Tibial artery (tissue), 4 donors: ENCODE data around the gene WFDC12.
"Not testable (repeated sequence)": the region's sequence is repeated elsewhere in the genome, so short reads cannot be mapped to it uniquely, and the experiment has no call there.

Experiments
- DNase-seq, 2 donors: peaks; one replicate each; pipeline ENCODE4 v3.0.0-alpha.2; 2019
- H3K27ac ChIP-seq, 2 donors: fragments of 200-600 bp; sonication (generic) in 1 of 2; 1 replicate in 1 of 2; 2 replicates in 1 of 2; pipeline ENCODE4 v1.5.1; 2018 to 2019; ENCODE audit warnings: mild to moderate bottlenecking in 1 of 2
- H3K27me3 ChIP-seq, 2 donors: fragments of 200-600 bp; sonication (generic) in 1 of 2; one replicate each; pipeline versions ENCODE4 v1.5.1 to v1.6.0; 2016 to 2019
- H3K36me3 ChIP-seq, 3 donors: fragments of 200-600 bp; sonication (generic) in 2 of 3; one replicate each; pipeline ENCODE4 v1.5.1; 2016 to 2019; ENCODE audit warnings: mild to moderate bottlenecking in 2 of 3
- H3K4me1 ChIP-seq, 4 donors: fragments of 200-600 bp; sonication (generic) in 2 of 4; 1 replicate in 3 of 4; 2 replicates in 1 of 4; pipeline ENCODE4 v1.5.1; 2016 to 2019
- H3K4me3 ChIP-seq, 2 donors: fragments of 200-600 bp; sonication (generic) in 1 of 2; 1 replicate in 1 of 2; 2 replicates in 1 of 2; pipeline ENCODE4 v1.5.1; 2018 to 2019; ENCODE audit warnings: mild to moderate bottlenecking in 2 of 2
- H3K9me3 ChIP-seq, 3 donors: fragments of 200-600 bp; sonication (generic) in 1 of 3; one replicate each; pipeline ENCODE4 v1.5.1; 2016 to 2019
- intact Hi-C: fragments of 100-400 bp; cut with DNase I; formaldehyde crosslinking; loops from one replicate; pipeline ENCODE4 v1.15.0; 2023; ENCODE audit warnings: low total_unique reads
- TF ChIP-seq, protein P1 (sequence below), 2 experiments: fragments of 200-600 bp in 1 of 2; fragments of 450-650 bp in 1 of 2; IDR thresholded peaks; one replicate each; pipeline ENCODE4 v1.5.1; 2017 to 2019; ENCODE audit warnings: antibody characterized with exemption in 2 of 2, mild to moderate bottlenecking in 1 of 2, moderate library complexity in 1 of 2

Gene WFDC12

DNA sequence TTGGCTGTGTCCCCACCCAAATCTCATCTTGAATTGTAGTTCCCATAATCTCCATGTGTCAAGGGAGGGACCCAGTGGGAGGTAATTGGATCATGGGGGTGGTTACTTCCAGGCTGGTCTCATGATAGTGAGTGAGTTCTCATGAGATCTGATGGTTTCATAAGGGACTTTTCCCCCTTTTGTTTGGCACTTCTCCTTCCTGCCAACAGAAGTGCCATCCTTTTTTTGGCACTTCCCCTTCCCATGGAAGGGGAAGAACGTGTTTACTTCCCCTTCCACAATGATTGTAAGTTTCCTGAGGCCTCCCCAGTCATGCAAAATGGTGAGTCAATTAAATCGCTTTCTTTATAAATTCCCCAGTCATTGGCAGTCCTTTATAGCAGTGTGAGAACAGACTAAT lies 32.4 kb upstream of the WFDC12 start:
- peaks cover 0 to 3% (median 0%) of the 10 kb centered on the region in 3 donors for H3K9me3 ChIP-seq
- H3K27ac ChIP-seq, result no peak overlapping the region
- no peaks in the 10 kb centered on the region for H3K36me3 ChIP-seq
- TF ChIP-seq, protein P1, sequence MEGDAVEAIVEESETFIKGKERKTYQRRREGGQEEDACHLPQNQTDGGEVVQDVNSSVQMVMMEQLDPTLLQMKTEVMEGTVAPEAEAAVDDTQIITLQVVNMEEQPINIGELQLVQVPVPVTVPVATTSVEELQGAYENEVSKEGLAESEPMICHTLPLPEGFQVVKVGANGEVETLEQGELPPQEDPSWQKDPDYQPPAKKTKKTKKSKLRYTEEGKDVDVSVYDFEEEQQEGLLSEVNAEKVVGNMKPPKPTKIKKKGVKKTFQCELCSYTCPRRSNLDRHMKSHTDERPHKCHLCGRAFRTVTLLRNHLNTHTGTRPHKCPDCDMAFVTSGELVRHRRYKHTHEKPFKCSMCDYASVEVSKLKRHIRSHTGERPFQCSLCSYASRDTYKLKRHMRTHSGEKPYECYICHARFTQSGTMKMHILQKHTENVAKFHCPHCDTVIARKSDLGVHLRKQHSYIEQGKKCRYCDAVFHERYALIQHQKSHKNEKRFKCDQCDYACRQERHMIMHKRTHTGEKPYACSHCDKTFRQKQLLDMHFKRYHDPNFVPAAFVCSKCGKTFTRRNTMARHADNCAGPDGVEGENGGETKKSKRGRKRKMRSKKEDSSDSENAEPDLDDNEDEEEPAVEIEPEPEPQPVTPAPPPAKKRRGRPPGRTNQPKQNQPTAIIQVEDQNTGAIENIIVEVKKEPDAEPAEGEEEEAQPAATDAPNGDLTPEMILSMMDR (IDR thresholded peaks at IDR 0.05), result no peak
- H3K27me3 ChIP-seq, result no peaks in the 10 kb centered on the region
- intact Hi-C loops, result no loop called here
- no peak overlapping the region for H3K4me3 ChIP-seq
- no peaks in the 10 kb centered on the region for H3K4me1 ChIP-seq
- DNase-seq, result no peak

DNA sequence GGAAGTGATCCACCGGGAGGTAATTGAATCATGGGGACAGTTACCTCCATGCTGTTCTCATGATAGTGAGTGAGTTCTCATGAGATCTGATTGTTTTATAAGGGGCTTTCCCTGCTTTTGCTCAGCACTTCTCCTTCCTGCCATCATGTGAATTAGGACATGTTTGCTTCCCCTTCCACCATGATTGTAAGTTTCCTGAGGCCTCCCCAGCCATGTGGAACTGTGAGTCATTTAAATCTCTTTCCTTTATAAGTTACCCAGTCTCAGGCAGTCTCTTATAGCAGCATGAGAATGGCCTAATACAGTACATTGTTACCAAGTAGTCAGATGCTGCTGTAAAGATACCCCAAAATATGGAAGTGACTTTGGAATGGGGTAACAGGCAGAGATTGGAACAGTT lies 30.5 kb upstream of the WFDC12 start:
- H3K9me3 ChIP-seq, intact Hi-C loops, H3K27me3 ChIP-seq, H3K4me1 ChIP-seq, H3K36me3 ChIP-seq, H3K4me3 ChIP-seq, DNase-seq, H3K27ac ChIP-seq: not testable (repeated sequence)

DNA sequence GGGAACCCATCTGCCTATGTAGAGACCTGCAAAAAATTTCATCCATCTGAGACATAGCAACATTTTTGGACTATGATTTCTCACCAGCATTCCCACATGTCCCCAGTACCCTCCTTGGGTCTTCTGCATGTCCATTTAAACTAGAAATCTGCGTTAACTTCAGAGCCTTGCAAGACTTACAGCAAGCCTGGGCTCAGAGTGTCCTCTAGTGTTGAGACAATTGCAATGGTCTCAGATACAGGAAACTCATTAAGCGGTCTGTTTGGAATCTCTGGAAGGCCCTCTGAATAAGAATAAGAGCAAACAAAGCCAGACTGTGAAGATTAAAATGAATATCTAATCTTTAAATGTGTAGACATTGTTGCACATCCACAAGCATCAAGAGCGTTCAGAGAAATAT lies 29.9 kb upstream of the WFDC12 start:
- intact Hi-C loops, result no loop called here
- Histone ChIP-seq H3K27ac (no peak overlapping the region), H3K4me3 (no peak overlapping the region), H3K9me3 (peaks cover 0 to 1% (median 0%) of the 10 kb centered on the region in 3 donors), H3K4me1 (no peaks in the 10 kb centered on the region), H3K36me3 (no peaks in the 10 kb centered on the region), H3K27me3 (no peaks in the 10 kb centered on the region)
- TF ChIP-seq, protein P1 (IDR thresholded peaks at IDR 0.05), result no peak
- no peak for DNase-seq

DNA sequence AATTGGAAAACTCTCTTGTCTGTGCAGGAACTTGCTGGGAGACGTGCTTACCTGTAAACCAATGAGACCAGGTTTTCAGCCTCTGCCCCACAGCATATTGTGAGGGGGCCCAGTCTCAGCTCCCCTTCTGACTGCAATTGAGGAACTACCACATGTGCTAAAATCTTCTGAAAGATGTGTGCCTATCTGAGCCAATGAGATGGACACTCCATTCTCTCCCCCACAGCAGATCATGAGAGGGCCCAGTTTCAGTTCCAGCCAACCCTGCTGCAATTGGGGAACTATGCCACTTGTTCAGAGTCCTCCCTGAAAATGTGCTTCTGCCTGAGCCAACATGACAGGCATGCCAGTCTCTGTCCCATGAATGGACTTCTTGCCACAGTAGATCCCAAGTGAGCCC lies 29.5 kb upstream of the WFDC12 start:
- DNase-seq, result peak in 1 of 2 donors; percentile 28
- no peaks in the 10 kb centered on the region for H3K9me3 ChIP-seq
- no peaks in the 10 kb centered on the region for H3K4me1 ChIP-seq
- H3K27ac ChIP-seq, result no peak overlapping the region
- no peaks in the 10 kb centered on the region for H3K36me3 ChIP-seq
- H3K4me3 ChIP-seq, result no peak overlapping the region
- TF ChIP-seq, protein P1 (IDR thresholded peaks at IDR 0.05), result no peak
- H3K27me3 ChIP-seq, result no peaks in the 10 kb centered on the region
- intact Hi-C loops, result no loop called here

DNA sequence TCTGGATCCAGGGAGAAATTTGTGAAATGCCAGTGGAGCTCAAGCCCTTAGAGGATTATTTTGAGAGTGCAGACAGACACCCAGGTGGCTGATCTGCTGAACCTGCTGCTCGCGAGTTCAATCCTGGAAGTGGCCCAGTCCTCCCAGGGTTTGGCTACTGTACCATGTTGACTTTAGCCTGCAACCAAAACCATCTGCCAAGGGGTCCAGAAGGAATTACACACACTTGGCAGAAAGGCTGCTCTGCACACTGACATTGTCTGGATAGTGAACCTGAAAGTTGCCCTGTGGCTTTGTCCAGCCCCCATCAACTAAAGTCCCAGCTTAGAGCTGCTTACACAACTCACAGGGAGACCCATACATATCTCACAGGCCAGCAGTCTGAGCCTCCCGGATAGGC lies 28.9 kb upstream of the WFDC12 start:
- no peaks in the 10 kb centered on the region for H3K36me3 ChIP-seq
- DNase-seq, result no peak
- H3K4me3 ChIP-seq, result no peak overlapping the region
- intact Hi-C loops, result no loop called here
- H3K27ac ChIP-seq, result no peak overlapping the region
- H3K9me3 ChIP-seq, result no peaks in the 10 kb centered on the region
- TF ChIP-seq, protein P1 (IDR thresholded peaks at IDR 0.05), result no peak
- H3K4me1 ChIP-seq, result no peaks in the 10 kb centered on the region
- H3K27me3 ChIP-seq, result no peaks in the 10 kb centered on the region

DNA sequence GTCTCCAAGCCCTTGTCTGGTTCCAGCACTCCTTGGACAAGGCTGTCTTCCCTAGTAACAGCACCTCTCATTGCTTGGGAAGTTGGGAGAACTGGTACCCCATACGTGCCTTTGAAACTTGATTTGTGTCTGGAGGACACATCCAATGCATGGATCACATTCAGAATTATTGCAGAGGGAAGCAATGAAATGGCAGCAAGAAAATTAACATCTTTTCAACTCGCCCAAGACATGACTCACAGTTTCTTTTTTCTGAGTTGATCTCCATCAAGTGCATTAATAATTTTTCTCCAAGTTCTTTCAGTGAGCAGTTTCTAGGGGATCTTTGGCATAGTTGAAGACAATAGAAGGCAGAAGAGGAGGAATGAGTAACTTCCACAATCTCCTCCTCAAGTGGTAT lies 28.1 kb upstream of the WFDC12 start:
- H3K4me1 ChIP-seq, result no peaks in the 10 kb centered on the region
- intact Hi-C loops, result no loop called here
- no peaks in the 10 kb centered on the region for H3K36me3 ChIP-seq
- no peak overlapping the region for H3K27ac ChIP-seq
- H3K27me3 ChIP-seq, result peaks cover 0 to 3% of the 10 kb centered on the region in 2 donors
- no peaks in the 10 kb centered on the region for H3K9me3 ChIP-seq
- no peak for DNase-seq
- TF ChIP-seq, protein P1 (IDR thresholded peaks at IDR 0.05), result no peak
- no peak overlapping the region for H3K4me3 ChIP-seq
